ENCODE measurements around the gene LRRC18. TPM values are rescaled to one million over a fixed set of nuclear protein-coding genes. Genes with fewer than 3 reads are reported as not detected.

Gene LRRC18
- total RNA-seq, 1 experiment from 2014 or later: not detected

- Mint-ChIP-seq H3K27ac (no peak overlapping the region), H3K9me3 (no peaks in the 10 kb centered on the region), H3K4me3 (no peak overlapping the region), H3K36me3 (ENCODE audit: insufficient read depth in 1 of 3, low read depth in 3 of 3) (no peaks in the 10 kb centered on the region), H3K27me3 (ENCODE audit: low read depth) (peaks cover 6% of the 10 kb centered on the region), H3K4me1 (peaks cover 7 to 8% of the 10 kb centered on the region in 2 experiments; a peak in 3 of 4 replicates)
- H2BK5ac ChIP-seq (ENCODE audit: insufficient read length, low read length): no peak overlapping the region
- no peak overlapping the region for H3K9ac ChIP-seq (ENCODE audit: extremely low read depth, insufficient read length, low read length)
- no CpG with 5 or more reads among the region's 5 CpGs for WGBS (ENCODE audit: extremely low coverage, insufficient read length, low lambda C conversion rate)
- no peak overlapping the region for H2BK20ac ChIP-seq (ENCODE audit: low read depth, low read length, poor library complexity, severe bottlenecking)
- no peaks in the 10 kb centered on the region for H3K23me2 ChIP-seq (ENCODE audit: insufficient read length, low read depth, low read length, poor library complexity, severe bottlenecking)
- H3K4me1 ChIP-seq (ENCODE audit: insufficient read depth, low read length): no peaks in the 10 kb centered on the region
- H3K23ac ChIP-seq (ENCODE audit: insufficient read length, low read depth, low read length): no peak overlapping the region
- H3K79me2 ChIP-seq (ENCODE audit: insufficient read depth, low read length): no peaks in the 10 kb centered on the region
- H3K9me3 ChIP-seq (ENCODE audit: control insufficient read depth, low read depth, low read length): no peaks in the 10 kb centered on the region
- no peak overlapping the region for H2AFZ ChIP-seq (ENCODE audit: low read length)
- H2BK15ac ChIP-seq (ENCODE audit: low read depth, low read length): no peak overlapping the region
- H2BK12ac ChIP-seq (ENCODE audit: insufficient read length, low read depth, low read length): no peak overlapping the region
- H4K5ac ChIP-seq (ENCODE audit: insufficient read length, low read depth, low read length): no peak overlapping the region
- no peak for DNase-seq
- H3K79me1 ChIP-seq (ENCODE audit: insufficient read depth, low read depth, low read length, poor library complexity, severe bottlenecking): no peaks in the 10 kb centered on the region
- no peak overlapping the region for H3K18ac ChIP-seq (ENCODE audit: insufficient read length, low read depth, low read length)
- H3K4me2 ChIP-seq (ENCODE audit: insufficient read depth, insufficient read length, low read length): no peak overlapping the region
- H3K27me3 ChIP-seq (ENCODE audit: insufficient read depth, low read length): no peaks in the 10 kb centered on the region
- no peak overlapping the region for H3K27ac ChIP-seq (ENCODE audit: insufficient read length, low read depth, low read length)
- no peaks in the 10 kb centered on the region for H4K20me1 ChIP-seq (ENCODE audit: control insufficient read depth, insufficient read depth, insufficient read length)
- TF ChIP-seq CTCF (conservative IDR thresholded peaks at IDR 0.05): no peak
- no peak overlapping the region for H4K8ac ChIP-seq (replicated peaks; ENCODE audit: insufficient read length, low read depth, low read length)
- H3K4ac ChIP-seq (ENCODE audit: low read depth, low read length): no peak overlapping the region
- no peak overlapping the region for H4K91ac ChIP-seq (ENCODE audit: insufficient read length, low read depth, low read length)
- H2BK120ac ChIP-seq (ENCODE audit: low read depth, low read length, poor library complexity, severe bottlenecking): no peak overlapping the region
- H3K14ac ChIP-seq (ENCODE audit: insufficient read depth, low read length): no peak overlapping the region
- no peak overlapping the region for H3K56ac ChIP-seq (ENCODE audit: insufficient read length, low read depth, low read length)
- H3T11ph ChIP-seq (ENCODE audit: low read length): no peak overlapping the region
- no peak overlapping the region for H2AK5ac ChIP-seq (ENCODE audit: insufficient read length, low read length)
These were observed 29.1 kb downstream of the LRRC18 start for GRCh38 chr10:48910548-48910947.

All from H9 (cell line).